Liver (tissue), 9 donors: Measurements from ENCODE around the gene ZNF292. TPM values are rescaled to one million over a fixed set of nuclear protein-coding genes. Genes with fewer than 3 reads are reported as not detected.

ENCODE experiments used
- DNase-seq: peaks from one replicate; pipeline ENCODE4 v3.0.0-alpha.2; 2017; ENCODE audit warnings: low spot score
- H3K27ac ChIP-seq, 2 donors: one replicate each; pipeline ENCODE4 v1.7.0; 2013; ENCODE audit warnings: inconsistent platforms in 2 of 2, low read length in 2 of 2, control low read depth in 1 of 2, low read depth in 1 of 2, mild to moderate bottlenecking in 1 of 2
- H3K27me3 ChIP-seq, 4 donors: one replicate each; pipeline versions ENCODE4 v1.6.1 to v1.7.0; 2013; ENCODE audit warnings: low read length in 3 of 4, inconsistent platforms in 1 of 4, mild to moderate bottlenecking in 1 of 4, moderate library complexity in 1 of 4; ENCODE audit not compliant: control insufficient read depth in 4 of 4, insufficient read depth in 4 of 4
- H3K36me3 ChIP-seq, 4 donors: one replicate each; pipeline versions ENCODE4 v1.6.1 to v1.7.0; 2013; ENCODE audit warnings: low read length in 3 of 4, mild to moderate bottlenecking in 3 of 4, low read depth in 1 of 4, moderate library complexity in 1 of 4; ENCODE audit not compliant: control insufficient read depth in 4 of 4, insufficient read depth in 3 of 4
- H3K4me1 ChIP-seq, 4 donors: one replicate each; pipeline versions ENCODE4 v1.6.1 to v1.7.0; 2013; ENCODE audit warnings: low read length in 3 of 4, mild to moderate bottlenecking in 3 of 4, moderate library complexity in 1 of 4; ENCODE audit not compliant: control insufficient read depth in 4 of 4, insufficient read depth in 4 of 4
- H3K4me3 ChIP-seq, 3 donors: one replicate each; pipeline versions ENCODE4 v1.6.1 to v1.7.0; 2013; ENCODE audit warnings: low read length in 3 of 3, control low read depth in 1 of 3, low read depth in 1 of 3, mild to moderate bottlenecking in 1 of 3
- H3K9ac ChIP-seq, 2 donors: one replicate each; pipeline ENCODE4 v1.7.0; 2013; ENCODE audit warnings: low read length in 2 of 2, mild to moderate bottlenecking in 2 of 2, moderate library complexity in 2 of 2, control low read depth in 1 of 2, low read depth in 1 of 2
- H3K9me3 ChIP-seq, 4 donors: one replicate each; pipeline versions ENCODE4 v1.6.1 to v1.7.0; 2013; ENCODE audit warnings: low read length in 3 of 4; ENCODE audit not compliant: control insufficient read depth in 4 of 4
- ATF3 ChIP-seq: IDR thresholded peaks from 2 replicates; pipeline ENCODE4 v1.6.1; 2016; ENCODE audit warnings: antibody characterized with exemption
- CTCF ChIP-seq: fragments of 150-350 bp; IDR thresholded peaks from 2 replicates; pipeline ENCODE4 v1.5.1; 2017; ENCODE audit warnings: improper control_type of control experiment, low read depth, low read length; ENCODE audit not compliant: missing input control
- FOXA1 ChIP-seq: IDR thresholded peaks from 2 replicates; pipeline ENCODE4 v1.6.1; 2016; ENCODE audit warnings: antibody characterized with exemption
- FOXA2 ChIP-seq: IDR thresholded peaks from 2 replicates; pipeline ENCODE4 v1.6.1; 2016; ENCODE audit warnings: antibody characterized with exemption
- GABPA ChIP-seq, 2 donors: IDR thresholded peaks in 1 of 2; conservative IDR thresholded peaks in 1 of 2; 2 replicates each; pipeline ENCODE4 v1.6.1; 2016; ENCODE audit warnings: antibody characterized with exemption in 2 of 2, mild to moderate bottlenecking in 1 of 2, moderate library complexity in 1 of 2
- HNF4A ChIP-seq, 2 donors: conservative IDR thresholded peaks; 2 replicates each; pipeline ENCODE4 v1.6.1; 2016; ENCODE audit warnings: antibody characterized with exemption in 2 of 2, mild to moderate bottlenecking in 2 of 2
- HNF4G ChIP-seq: IDR thresholded peaks from 2 replicates; pipeline ENCODE4 v1.6.1; 2016; ENCODE audit warnings: antibody characterized with exemption
- JUND ChIP-seq, 2 donors: IDR thresholded peaks; 2 replicates each; pipeline ENCODE4 v1.6.1; 2016; ENCODE audit warnings: antibody characterized with exemption in 2 of 2
- MAX ChIP-seq: IDR thresholded peaks from 2 replicates; pipeline ENCODE4 v1.6.1; 2016; ENCODE audit warnings: antibody characterized with exemption
- NR2F2 ChIP-seq: IDR thresholded peaks from 2 replicates; pipeline ENCODE4 v1.6.1; 2016; ENCODE audit warnings: antibody characterized with exemption
- RAD21 ChIP-seq, 2 donors: IDR thresholded peaks; 2 replicates each; pipeline ENCODE4 v1.6.1; 2016; ENCODE audit warnings: antibody characterized with exemption in 2 of 2, mild to moderate bottlenecking in 2 of 2
- REST ChIP-seq: IDR thresholded peaks from 2 replicates; pipeline ENCODE4 v1.6.1; 2016; ENCODE audit warnings: antibody characterized with exemption, mild to moderate bottlenecking
- RXRA ChIP-seq, 2 donors: IDR thresholded peaks; 2 replicates each; pipeline ENCODE4 v1.6.1; 2017 to 2018; ENCODE audit warnings: antibody characterized with exemption in 2 of 2, mild to moderate bottlenecking in 1 of 2
- SP1 ChIP-seq: IDR thresholded peaks from 2 replicates; pipeline ENCODE4 v1.6.1; 2018; ENCODE audit warnings: antibody characterized with exemption, mild to moderate bottlenecking
- TAF1 ChIP-seq: conservative IDR thresholded peaks from 2 replicates; pipeline ENCODE4 v1.6.1; 2016; ENCODE audit warnings: antibody characterized with exemption, mild to moderate bottlenecking
- YY1 ChIP-seq: IDR thresholded peaks from 2 replicates; pipeline ENCODE4 v1.6.1; 2016; ENCODE audit warnings: antibody characterized with exemption, mild to moderate bottlenecking
- WGBS: extraction: QIAGEN DNeasy Blood & Tissue Kit; methylation state at CpG from one replicate; pipeline ENCODE4 v1.1.7; 2013; 5-methylcytosine and 5-hydroxymethylcytosine counted together
- polyA plus RNA-seq, 2 donors: library from polyadenylated mRNA; stranded (reverse) in 1 of 2; unstranded in 1 of 2; fragments of 200-250 nt in 1 of 2; fragments of >200 nt in 1 of 2; fragmentation: Nextera tagmentation in 1 of 2; extraction: Ambion mirVana in 1 of 2; gene quantifications; one replicate each; pipeline versions ENCODE4 v1.2.1 to v1.2.3, GENCODE V29; 2013 to 2015
- total RNA-seq, 2 donors: library from RNA; depleted of rRNA; stranded (reverse); fragments of >200 nt; gene quantifications; one replicate each; pipeline ENCODE4 v1.2.3, GENCODE V29; 2014
- donor health status: healthy.
- donor health status: healthy.
- donor health status: healthy.
- donor health status: healthy.
- donor health status: healthy.

ZNF292 gene
- total and polyA plus RNA-seq, 4 donors = 2.7 to 16.4 (median 12.5) TPM

GRCh38 chr6:87161299-87161698 lies 5.9 kb downstream of the ZNF292 start:
- Histone ChIP-seq H3K27me3 (no peaks in the 10 kb centered on the region), H3K4me3 (no peak overlapping the region), H3K36me3 (peaks cover 0 to 2% (median 0%) of the 10 kb centered on the region in 4 donors), H3K4me1 (peaks cover 0 to 9% (median 4%) of the 10 kb centered on the region in 4 donors), H3K9ac (no peak overlapping the region), H3K9me3 (no peaks in the 10 kb centered on the region), H3K27ac (no peak overlapping the region)
- TF ChIP-seq REST (no peak), JUND (IDR thresholded peaks at IDR 0.05) (no peak), RAD21 (IDR thresholded peaks at IDR 0.05) (no peak)
- no peak for DNase-seq
- 95% methylated on average over 4 of the region's 4 CpGs for WGBS

GRCh38 chr6:87164004-87164403 lies 8.6 kb downstream of the ZNF292 start:
- Histone ChIP-seq H3K4me3 (no peak overlapping the region), H3K27ac (no peak overlapping the region), H3K36me3 (peaks cover 0 to 2% (median 0%) of the 10 kb centered on the region in 4 donors), H3K27me3 (no peaks in the 10 kb centered on the region), H3K9ac (no peak overlapping the region), H3K4me1 (peaks cover 0 to 3% (median 0%) of the 10 kb centered on the region in 4 donors), H3K9me3 (no peaks in the 10 kb centered on the region)
- TF ChIP-seq NR2F2 (no peak), HNF4G (no peak), RAD21 (IDR thresholded peaks at IDR 0.05) (no peak)
- DNase-seq = no peak
- 97% methylated on average over 4 of the region's 4 CpGs for WGBS

GRCh38 chr6:87164506-87164905 lies 9.1 kb downstream of the ZNF292 start:
- no peaks in the 10 kb centered on the region for H3K27me3 ChIP-seq
- H3K4me3 ChIP-seq = no peak overlapping the region
- DNase-seq = no peak
- H3K36me3 ChIP-seq = peaks cover 0 to 1% (median 0%) of the 10 kb centered on the region in 4 donors
- H3K9me3 ChIP-seq = no peaks in the 10 kb centered on the region
- H3K27ac ChIP-seq = no peak overlapping the region
- 95% methylated on average over 7 of the region's 7 CpGs for WGBS
- no peak for TF ChIP-seq SP1
- TF ChIP-seq ATF3 = no peak
- TF ChIP-seq TAF1 = no peak
- TF ChIP-seq YY1 = no peak
- no peak for TF ChIP-seq GABPA (IDR thresholded peaks at IDR 0.05 in 1 of 2, conservative IDR thresholded peaks at IDR 0.05 in 1 of 2)
- no peak for TF ChIP-seq MAX
- TF ChIP-seq RXRA (IDR thresholded peaks at IDR 0.05) = no peak
- no peak for TF ChIP-seq CTCF
- no peak for TF ChIP-seq REST
- no peak for TF ChIP-seq NR2F2
- no peak for TF ChIP-seq FOXA1
- no peak for TF ChIP-seq HNF4A (conservative IDR thresholded peaks at IDR 0.05)
- no peak for TF ChIP-seq FOXA2
- peaks cover 0 to 3% (median 0%) of the 10 kb centered on the region in 4 donors for H3K4me1 ChIP-seq
- no peak overlapping the region for H3K9ac ChIP-seq
